GM21390 (cell line): Measurements from ENCODE around the gene COL5A1.

Source experiments
- ATAC-seq: cut with Tn5 transposase; IDR thresholded peaks from one replicate; pipeline ENCODE4 v1.9.1; 2021; ENCODE audit not compliant: unreplicated experiment

The COL5A1 gene

GRCh38 chr9:134606951-134607731 lies 34.5 kb upstream of the COL5A1 start:
- ATAC-seq, result no peak

GRCh38 chr9:134607971-134608370 lies 33.6 kb upstream of the COL5A1 start:
- ATAC-seq, result no peak

- no peak for ATAC-seq
Measured at GRCh38 chr9:134611046-134611445, 30.6 kb upstream of the COL5A1 start.

- ATAC-seq, result no peak
Measured at GRCh38 chr9:134612309-134612708, 29.3 kb upstream of the COL5A1 start.

GRCh38 chr9:134612715-134613114 lies 28.9 kb upstream of the COL5A1 start:
- ATAC-seq, result no peak

GRCh38 chr9:134614256-134614655 lies 27.3 kb upstream of the COL5A1 start:
- no peak for ATAC-seq

- ATAC-seq, result no peak
Measured at GRCh38 chr9:134616341-134616740, 25.3 kb upstream of the COL5A1 start.

GRCh38 chr9:134617246-134617645 lies 24.4 kb upstream of the COL5A1 start:
- no peak for ATAC-seq

- ATAC-seq, result no peak
Measured at GRCh38 chr9:134617836-134618162, 23.8 kb upstream of the COL5A1 start.

GRCh38 chr9:134618163-134618832 lies 23.3 kb upstream of the COL5A1 start:
- ATAC-seq, result no peak

GRCh38 chr9:134618833-134619447 lies 22.7 kb upstream of the COL5A1 start:
- ATAC-seq, result no peak

GRCh38 chr9:134619448-134619982 lies 22.1 kb upstream of the COL5A1 start:
- no peak for ATAC-seq

GRCh38 chr9:134619983-134620661 lies 21.5 kb upstream of the COL5A1 start:
- ATAC-seq, result no peak

GRCh38 chr9:134620751-134621557 lies 20.6 kb upstream of the COL5A1 start:
- no peak for ATAC-seq

GRCh38 chr9:134621558-134622110 lies 20.0 kb upstream of the COL5A1 start:
- no peak for ATAC-seq

- no peak for ATAC-seq
Measured at GRCh38 chr9:134622896-134623257, 18.7 kb upstream of the COL5A1 start.

GRCh38 chr9:134623258-134624066 lies 18.1 kb upstream of the COL5A1 start:
- no peak for ATAC-seq

- ATAC-seq, result no peak
Measured at GRCh38 chr9:134624137-134624591, 17.4 kb upstream of the COL5A1 start.

- no peak for ATAC-seq
Measured at GRCh38 chr9:134624621-134625181, 16.9 kb upstream of the COL5A1 start.
